CD4-positive, alpha-beta T cell treated with Interleukin-10 for 1 hour (primary cell): ENCODE measurements around the gene MAP3K3.

Experiments used
- DNase-seq: peaks from one replicate; pipeline ENCODE4 v3.0.0-alpha.2; 2020

Gene MAP3K3

GRCh38 chr17:63653050-63653449, 30.8 kb downstream of the MAP3K3 start:
- DNase-seq: no peak

GRCh38 chr17:63657786-63658185, 35.6 kb downstream of the MAP3K3 start:
- DNase-seq: no peak

DNA sequence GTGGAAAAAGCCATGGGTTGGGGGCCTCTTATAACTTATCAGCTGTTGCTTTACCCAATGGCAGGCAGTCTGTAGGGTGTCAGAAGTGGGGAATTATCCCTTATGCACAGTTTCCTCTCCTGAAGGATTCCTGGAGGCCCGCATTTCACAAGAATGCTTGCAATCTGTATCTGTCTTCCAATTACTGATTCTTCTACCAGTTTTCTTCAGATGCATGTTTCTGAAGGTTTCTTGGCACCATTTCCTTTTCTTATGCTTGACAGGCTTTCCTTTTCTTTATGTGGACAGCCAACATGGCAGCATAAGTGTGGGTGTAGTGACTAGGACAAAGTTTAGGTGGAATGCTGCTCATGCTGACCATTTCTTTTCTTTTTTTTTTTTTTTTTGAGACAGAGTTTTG, 36.1 kb downstream of the MAP3K3 start:
- DNase-seq: no peak

DNA sequence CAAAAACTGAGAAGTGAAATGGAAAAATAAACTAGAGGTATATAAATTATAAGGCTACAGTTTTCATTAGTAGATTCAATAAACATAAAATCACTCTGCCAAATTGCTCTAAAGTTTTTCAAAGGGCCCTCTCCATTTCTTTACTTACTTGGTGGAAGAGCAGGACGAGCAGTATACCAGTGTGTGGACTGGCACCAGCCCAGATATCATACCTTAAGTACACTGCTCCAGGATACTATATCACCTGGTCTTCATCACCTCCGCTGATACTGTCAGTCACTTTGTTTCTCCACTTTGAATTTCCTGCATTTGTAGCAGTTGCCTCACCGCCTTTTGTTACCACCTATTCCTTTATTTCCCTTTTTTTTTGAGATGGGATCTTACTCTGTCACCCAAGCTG, 37.6 kb downstream of the MAP3K3 start:
- no peak for DNase-seq

DNA sequence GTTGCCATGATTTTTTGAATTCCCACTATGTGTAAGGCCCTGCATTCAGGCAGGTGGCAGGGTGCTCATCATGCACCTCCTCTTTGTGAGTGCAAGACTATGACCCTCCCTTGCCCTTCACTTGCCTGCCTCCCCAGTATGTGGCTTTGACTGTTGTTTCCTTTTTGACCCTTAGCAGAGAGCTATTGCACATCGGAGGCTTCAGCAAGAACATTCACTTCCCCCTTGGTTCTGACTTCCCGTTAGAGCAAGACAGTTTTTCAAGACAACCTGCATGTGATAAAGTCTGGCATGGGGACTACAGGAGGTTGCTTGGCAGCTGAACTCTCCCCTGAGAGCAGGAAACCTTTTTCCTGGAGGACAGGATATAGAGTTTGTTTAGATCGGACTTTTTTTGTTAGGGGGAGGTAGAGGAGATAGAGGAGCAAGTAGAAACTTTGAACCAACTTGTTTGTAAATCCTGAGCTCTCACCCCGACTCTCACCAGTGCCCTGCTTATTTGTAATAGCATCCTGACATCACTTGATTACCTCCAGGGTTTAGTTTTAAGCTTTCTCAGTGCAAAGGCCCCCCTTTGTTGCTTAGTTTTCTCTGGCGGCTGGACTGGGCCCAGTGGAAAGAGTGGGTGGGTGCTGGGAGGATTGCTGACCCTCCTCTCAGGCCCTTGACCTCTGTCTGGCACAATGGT, 43.5 kb downstream of the MAP3K3 start:
- DNase-seq: peak; percentile 8

GRCh38 chr17:63672856-63673255, 50.6 kb downstream of the MAP3K3 start:
- no peak for DNase-seq

DNA sequence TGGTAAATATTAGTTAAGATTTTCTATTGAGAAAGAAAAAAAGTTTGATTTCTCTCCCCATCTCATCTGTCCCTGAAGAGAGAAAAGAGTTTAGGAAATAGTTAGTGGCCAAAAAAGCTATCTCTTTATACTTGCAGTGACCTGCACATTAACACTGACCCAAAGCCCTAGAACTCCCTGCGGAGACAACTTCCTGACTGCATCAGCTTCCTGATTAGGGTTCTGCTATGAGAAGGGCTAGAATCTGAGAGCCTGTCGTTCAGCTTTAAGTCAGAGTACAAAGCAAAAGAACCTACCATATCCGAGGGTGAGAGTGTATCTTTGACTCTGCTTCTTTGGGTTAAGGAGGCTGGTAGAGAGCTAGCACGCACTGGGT, 53.0 kb downstream of the MAP3K3 start:
- no peak for DNase-seq

DNA sequence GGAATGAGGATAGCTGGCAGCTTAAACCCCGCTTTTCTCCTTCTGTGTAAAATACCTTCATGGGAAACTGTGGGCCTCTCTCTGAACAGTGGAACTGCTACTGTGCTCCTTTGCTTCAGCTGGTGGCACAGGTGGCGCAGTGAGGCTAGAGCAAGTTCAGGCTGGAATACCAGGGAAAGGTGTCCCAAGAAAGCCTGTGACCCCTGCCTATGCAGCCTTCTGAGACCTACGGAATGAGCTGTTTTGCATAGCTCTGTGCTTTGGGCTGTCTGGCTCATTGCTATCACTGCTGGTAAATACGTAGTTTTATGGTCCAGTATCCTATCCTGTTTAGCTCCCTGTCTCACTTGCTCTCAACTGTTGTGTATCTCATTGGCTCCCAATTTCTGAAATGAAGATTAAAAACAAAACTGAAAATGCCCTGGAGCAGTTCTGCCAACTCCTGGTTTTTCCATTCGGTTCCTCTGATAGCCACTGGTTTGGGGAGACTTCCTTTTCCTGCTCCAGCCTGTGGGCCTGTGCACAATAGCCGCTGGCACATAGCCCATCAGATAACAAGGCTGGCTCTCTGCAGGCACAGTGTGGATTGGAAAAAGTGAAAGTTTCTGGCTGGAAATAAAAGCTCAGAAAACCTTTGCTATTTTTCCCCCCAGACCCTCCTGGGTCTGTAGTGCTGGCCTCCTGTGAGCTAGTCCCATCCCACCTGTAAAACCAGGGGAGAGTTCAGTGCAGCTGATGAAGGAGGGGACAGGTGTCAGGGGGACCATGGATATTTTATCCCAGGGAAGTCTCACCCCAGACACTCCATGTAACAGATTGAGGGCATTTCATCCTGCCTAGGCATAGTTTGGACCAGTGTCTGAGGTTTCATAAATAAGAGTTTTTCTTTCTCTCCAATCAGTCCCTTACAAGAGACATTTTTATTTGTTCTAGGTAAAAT, 53.7 kb downstream of the MAP3K3 start:
- DNase-seq: no peak

DNA sequence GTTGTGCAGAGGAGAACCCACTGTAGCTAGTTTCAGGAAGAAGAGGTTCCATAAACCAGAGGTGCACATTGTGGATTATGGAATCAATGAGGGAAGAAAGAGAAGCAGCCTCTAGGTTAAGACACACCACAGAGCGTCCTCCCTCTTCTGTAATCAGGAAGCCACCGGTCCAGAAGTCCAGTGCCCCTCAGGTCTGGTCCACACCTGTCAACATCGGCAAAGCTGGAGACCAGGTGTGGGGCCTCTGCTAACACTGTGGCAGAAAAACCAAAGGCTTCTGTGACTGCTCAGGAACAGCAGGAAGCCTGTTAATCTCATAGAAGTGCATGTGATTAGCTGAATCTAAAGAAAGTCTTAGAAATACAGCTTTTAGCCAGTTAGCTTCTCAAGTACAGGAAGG, 54.4 kb downstream of the MAP3K3 start:
- DNase-seq: no peak

DNA sequence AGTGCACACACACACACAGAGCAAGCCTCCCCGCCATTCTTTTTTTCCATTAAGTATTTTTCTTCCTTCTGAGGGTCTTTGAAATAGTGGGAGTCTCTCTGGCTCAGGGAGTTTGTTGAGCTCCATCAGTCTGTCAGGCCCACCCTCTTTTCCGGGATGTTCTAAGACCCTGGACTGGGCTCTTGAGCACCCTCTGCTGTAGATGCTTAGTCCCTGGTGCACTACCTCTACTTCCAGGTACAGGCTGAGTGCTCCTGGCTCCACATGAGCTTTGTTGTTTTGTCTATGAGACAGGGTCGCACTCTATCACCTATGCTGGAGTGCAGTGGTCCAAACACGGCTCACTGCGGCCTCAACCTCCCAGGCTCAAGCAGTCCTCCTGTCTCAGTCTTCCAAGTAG, 57.0 kb downstream of the MAP3K3 start:
- no peak for DNase-seq

DNA sequence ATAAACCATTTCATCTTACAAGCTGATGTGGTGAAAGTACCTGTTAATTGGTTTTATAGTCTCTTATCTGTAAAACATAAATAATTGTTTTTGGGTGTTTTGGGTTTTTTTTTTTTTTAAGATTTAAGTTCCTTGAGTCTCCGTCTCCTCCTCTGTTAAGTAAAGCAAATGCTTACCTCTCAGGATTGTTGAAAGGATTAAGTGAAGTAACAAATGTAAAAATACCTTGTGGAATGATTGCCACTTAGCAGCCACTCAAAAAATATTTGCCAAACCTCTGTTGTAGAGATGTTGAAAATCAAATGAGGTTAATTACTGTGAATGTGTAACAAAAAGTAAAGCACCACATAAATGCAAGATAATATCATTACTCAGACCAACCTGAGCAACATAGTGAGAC, 58.5 kb downstream of the MAP3K3 start:
- no peak for DNase-seq

- no peak for DNase-seq
Observed at GRCh38 chr17:63681530-63681929, 59.3 kb downstream of the MAP3K3 start.

GRCh38 chr17:63682441-63682840, 60.2 kb downstream of the MAP3K3 start:
- no peak for DNase-seq

- DNase-seq: no peak
Observed at GRCh38 chr17:63682981-63683380, 60.8 kb downstream of the MAP3K3 start.

GRCh38 chr17:63685041-63685440, 62.8 kb downstream of the MAP3K3 start:
- DNase-seq: no peak

- DNase-seq: no peak
Observed at GRCh38 chr17:63685578-63685977, 63.4 kb downstream of the MAP3K3 start.

- no peak for DNase-seq
Observed at GRCh38 chr17:63686138-63686685, 64.0 kb downstream of the MAP3K3 start.

- DNase-seq: no peak
Observed at GRCh38 chr17:63688396-63689020, 66.3 kb downstream of the MAP3K3 start.

DNA sequence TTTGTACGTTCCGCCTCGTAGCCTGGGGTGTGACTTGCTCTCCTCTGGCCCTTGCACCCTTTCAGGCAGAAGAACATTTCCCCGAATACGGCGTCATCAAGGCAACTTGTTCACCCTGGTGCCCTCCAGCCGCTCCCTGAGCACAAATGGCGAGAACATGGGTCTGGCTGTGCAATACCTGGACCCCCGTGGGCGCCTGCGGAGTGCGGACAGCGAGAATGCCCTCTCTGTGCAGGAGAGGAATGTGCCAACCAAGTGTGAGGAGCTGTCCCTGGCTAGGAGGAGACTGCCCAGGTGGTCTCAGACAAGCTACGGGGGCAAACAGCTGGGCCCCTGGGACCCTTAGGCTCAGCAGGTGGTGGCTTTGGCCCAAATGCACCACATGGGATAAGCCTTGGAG, 67.3 kb downstream of the MAP3K3 start:
- DNase-seq: no peak

GRCh38 chr17:63692195-63692816, 70.1 kb downstream of the MAP3K3 start:
- no peak for DNase-seq

DNA sequence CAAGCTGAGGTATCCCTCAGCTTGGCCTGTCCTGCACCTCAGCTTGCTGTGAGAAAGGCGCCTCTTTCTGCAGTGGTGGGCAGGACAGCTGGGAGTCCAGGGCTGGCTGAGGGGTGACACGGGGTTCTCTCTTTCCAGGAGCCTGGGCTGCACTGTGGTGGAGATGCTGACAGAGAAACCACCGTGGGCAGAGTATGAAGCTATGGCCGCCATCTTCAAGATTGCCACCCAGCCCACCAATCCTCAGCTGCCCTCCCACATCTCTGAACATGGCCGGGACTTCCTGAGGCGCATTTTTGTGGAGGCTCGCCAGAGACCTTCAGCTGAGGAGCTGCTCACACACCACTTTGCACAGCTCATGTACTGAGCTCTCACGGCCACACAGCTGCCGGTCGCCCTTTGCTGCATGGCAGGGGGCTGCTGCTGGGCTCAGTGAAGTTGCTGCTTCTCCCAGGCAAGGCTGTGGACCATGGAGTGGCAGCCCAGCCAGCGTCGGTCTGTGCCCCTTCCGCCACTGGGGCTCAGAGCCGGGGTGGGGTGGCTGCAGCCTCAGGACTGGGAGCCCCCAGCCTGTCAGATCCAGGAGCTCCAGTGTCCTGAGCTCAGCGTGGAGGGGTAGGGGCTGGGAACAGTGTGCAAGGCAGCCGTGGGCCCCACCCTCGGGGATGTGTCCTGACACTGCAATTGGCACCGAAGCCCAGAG, 71.3 kb downstream of the MAP3K3 start:
- DNase-seq: peak; percentile 17

GRCh38 chr17:63694229-63694949, 72.2 kb downstream of the MAP3K3 start:
- DNase-seq: peak; percentile 55
